Neural progenitor cell (in vitro differentiated cells): ENCODE measurements around the gene CCDC14. TPM values are rescaled to one million over a fixed set of nuclear protein-coding genes. Genes with fewer than 3 reads are reported as not detected.

Source experiments
- DNase-seq: peaks from one replicate; pipeline ENCODE4 v3.0.0-alpha.2; 2016; ENCODE audit warnings: low spot score
- H2AFZ ChIP-seq: fragments of 200-600 bp; sonication (generic); replicated peaks from 2 replicates; pipeline ENCODE4 v1.6.1; 2016; ENCODE audit warnings: antibody characterized with exemption
- H3F3A ChIP-seq: fragments of 200-600 bp; sonication (generic); 2 replicates; pipeline ENCODE4 v1.6.1; 2016; ENCODE audit warnings: antibody characterized with exemption, low read depth
- H3K27ac ChIP-seq: fragments of 200-600 bp; sonication (generic); 2 replicates; pipeline ENCODE4 v1.5.1; 2016; ENCODE audit warnings: mild to moderate bottlenecking
- H3K27me3 ChIP-seq: fragments of 200-600 bp; sonication (generic); 2 replicates; pipeline ENCODE4 v1.6.1; 2016; ENCODE audit warnings: mild to moderate bottlenecking, moderate library complexity
- H3K36me3 ChIP-seq: fragments of 200-600 bp; sonication (generic); 2 replicates; pipeline ENCODE4 v1.5.1; 2016
- H3K4me1 ChIP-seq: fragments of 200-600 bp; sonication (generic); 2 replicates; pipeline ENCODE4 v1.6.1; 2016; ENCODE audit warnings: mixed run types
- H3K4me2 ChIP-seq: fragments of 200-600 bp; sonication (generic); 2 replicates; pipeline ENCODE4 v1.6.1; 2016
- H3K4me3 ChIP-seq: fragments of 200-600 bp; sonication (generic); 2 replicates; pipeline ENCODE4 v1.5.1; 2016
- H3K79me2 ChIP-seq: fragments of 200-600 bp; sonication (generic); 2 replicates; pipeline ENCODE4 v1.6.1; 2016; ENCODE audit warnings: low read depth
- H3K9ac ChIP-seq: fragments of 200-600 bp; sonication (generic); 2 replicates; pipeline ENCODE4 v1.6.1; 2016
- H3K9me3 ChIP-seq: fragments of 200-600 bp; sonication (generic); 2 replicates; pipeline ENCODE4 v1.5.1; 2016; ENCODE audit warnings: low read depth
- H4K20me1 ChIP-seq: fragments of 200-600 bp; sonication (generic); 2 replicates; pipeline ENCODE4 v1.6.1; 2016; ENCODE audit warnings: low read depth
- H3K27ac Mint-ChIP-seq: 3 replicates; pipeline ENCODE4 v1.8.0; 2021; ENCODE audit warnings: mixed read lengths
- H3K27me3 Mint-ChIP-seq: 2 replicates; pipeline ENCODE4 v1.8.0; 2022; ENCODE audit warnings: low read depth, mild to moderate bottlenecking, inconsistent platforms, moderate library complexity, mixed read lengths; ENCODE audit not compliant: insufficient read depth
- H3K36me3 Mint-ChIP-seq: 3 replicates; pipeline ENCODE4 v1.8.0; 2021; ENCODE audit warnings: mixed read lengths
- H3K4me1 Mint-ChIP-seq: 3 replicates; pipeline ENCODE4 v1.8.0; 2021; ENCODE audit warnings: mixed read lengths
- H3K4me3 Mint-ChIP-seq: 3 replicates; pipeline ENCODE4 v1.8.0; 2021; ENCODE audit warnings: mild to moderate bottlenecking, moderate library complexity, mixed read lengths
- H3K9me3 Mint-ChIP-seq: 3 replicates; pipeline ENCODE4 v1.8.0; 2020; ENCODE audit warnings: mixed read lengths
- CTCF ChIP-seq: fragments of 200-600 bp; sonication (generic); IDR thresholded peaks from 2 replicates; pipeline ENCODE4 v1.5.1; 2017; ENCODE audit warnings: antibody characterized with exemption, mild to moderate bottlenecking
- EZH2 ChIP-seq: fragments of 200-600 bp; sonication (generic); IDR thresholded peaks from 2 replicates; pipeline ENCODE4 v1.6.1; 2017; ENCODE audit warnings: antibody characterized with exemption, mild to moderate bottlenecking, moderate library complexity
- EZH2phosphoT487 ChIP-seq: fragments of 200-600 bp; sonication (generic); IDR thresholded peaks from 2 replicates; pipeline ENCODE4 v1.6.1; 2017; ENCODE audit warnings: antibody characterized with exemption
- total RNA-seq: library from RNA; depleted of rRNA; stranded (reverse); fragments of >200 nt; gene quantifications from 2 replicates; pipeline ENCODE4 v1.2.3, GENCODE V29; 2015; ENCODE audit warnings: low replicate concordance

The CCDC14 gene
- total RNA-seq, 1 donor from 2014 or later, result 250 TPM

- H3K36me3 ChIP-seq, result peaks cover 23% of the 10 kb centered on the region
- H4K20me1 ChIP-seq, result no peaks in the 10 kb centered on the region
- no peaks in the 10 kb centered on the region for H3K9me3 Mint-ChIP-seq
- peaks cover 25% of the 10 kb centered on the region for H3K36me3 Mint-ChIP-seq
- H3K4me3 ChIP-seq, result no peak overlapping the region
- no peaks in the 10 kb centered on the region for H3K27me3 Mint-ChIP-seq
- peaks cover 7% of the 10 kb centered on the region for H3F3A ChIP-seq
- H3K9ac ChIP-seq, result no peak overlapping the region
- H3K9me3 ChIP-seq, result no peaks in the 10 kb centered on the region
- no peak overlapping the region for H2AFZ ChIP-seq
- H3K79me2 ChIP-seq, result no peaks in the 10 kb centered on the region
- H3K27ac Mint-ChIP-seq, result no peak overlapping the region
- no peak for DNase-seq
- H3K27ac ChIP-seq, result no peak overlapping the region
- no peak overlapping the region for H3K4me2 ChIP-seq
- no peak for TF ChIP-seq CTCF
- no peak for TF ChIP-seq EZH2
- TF ChIP-seq EZH2phosphoT487, result no peak
- H3K27me3 ChIP-seq, result no peaks in the 10 kb centered on the region
- H3K4me3 Mint-ChIP-seq, result no peak overlapping the region
- no peaks in the 10 kb centered on the region for H3K4me1 ChIP-seq
- H3K4me1 Mint-ChIP-seq, result peaks cover 5% of the 10 kb centered on the region
Observed at GRCh38 chr3:123939706-123940105, 21.3 kb downstream of the CCDC14 start.

GRCh38 chr3:123936400-123936799 is 24.6 kb downstream of the CCDC14 start:
- H3K36me3 ChIP-seq, result peaks cover 37% of the 10 kb centered on the region
- no peak for TF ChIP-seq EZH2phosphoT487
- TF ChIP-seq CTCF, result no peak
- TF ChIP-seq EZH2, result no peak
- H3K4me2 ChIP-seq, result no peak overlapping the region
- Mint-ChIP-seq H3K4me1 (peaks cover 5% of the 10 kb centered on the region), H3K4me3 (no peak overlapping the region), H3K36me3 (peaks cover 27% of the 10 kb centered on the region), H3K9me3 (no peaks in the 10 kb centered on the region), H3K27ac (no peak overlapping the region), H3K27me3 (no peaks in the 10 kb centered on the region)
- H3K4me3 ChIP-seq, result no peak overlapping the region
- no peak overlapping the region for H3K27ac ChIP-seq
- H2AFZ ChIP-seq, result no peak overlapping the region
- no peaks in the 10 kb centered on the region for H3K79me2 ChIP-seq
- H3K27me3 ChIP-seq, result no peaks in the 10 kb centered on the region
- H3K4me1 ChIP-seq, result no peaks in the 10 kb centered on the region
- H3K9ac ChIP-seq, result no peak overlapping the region
- H4K20me1 ChIP-seq, result no peaks in the 10 kb centered on the region
- H3F3A ChIP-seq, result peaks cover 7% of the 10 kb centered on the region
- no peak for DNase-seq
- H3K9me3 ChIP-seq, result no peaks in the 10 kb centered on the region

- Histone ChIP-seq H3K4me2 (no peak overlapping the region), H3K79me2 (no peaks in the 10 kb centered on the region), H3K36me3 (peaks cover 41% of the 10 kb centered on the region), H3K9me3 (no peaks in the 10 kb centered on the region), H3K27me3 (no peaks in the 10 kb centered on the region), H3K9ac (no peak overlapping the region), H3F3A (peaks cover 7% of the 10 kb centered on the region), H3K27ac (no peak overlapping the region), H4K20me1 (no peaks in the 10 kb centered on the region), H3K4me3 (no peak overlapping the region), H3K4me1 (no peaks in the 10 kb centered on the region), H2AFZ (no peak overlapping the region)
- DNase-seq, result no peak
- Mint-ChIP-seq H3K9me3 (no peaks in the 10 kb centered on the region), H3K4me3 (no peak overlapping the region), H3K4me1 (peaks cover 5% of the 10 kb centered on the region), H3K36me3 (peaks cover 29% of the 10 kb centered on the region), H3K27me3 (no peaks in the 10 kb centered on the region), H3K27ac (no peak overlapping the region)
- TF ChIP-seq EZH2 (no peak), EZH2phosphoT487 (no peak), CTCF (no peak)
Observed at GRCh38 chr3:123935830-123936229, 25.2 kb downstream of the CCDC14 start.
